KMS-11 (cell line): ENCODE data around the gene LRRC8B.
"Not testable (repeated sequence)": the region's sequence is repeated elsewhere in the genome, so short reads cannot be mapped to it uniquely, and the experiment has no call there.

Source experiments
- H2AFZ ChIP-seq: fragments of 200-600 bp; sonication (generic); 2 replicates; pipeline ENCODE4 v1.6.1; 2016; ENCODE audit warnings: antibody characterized with exemption, mixed run types, low read depth
- H3K27ac ChIP-seq: fragments of 200-600 bp; sonication (generic); 2 replicates; pipeline ENCODE4 v1.6.1; 2016; ENCODE audit warnings: mild to moderate bottlenecking, mixed run types
- H3K27me3 ChIP-seq: fragments of 200-600 bp; sonication (generic); 2 replicates; pipeline ENCODE4 v1.6.1; 2017; ENCODE audit warnings: mild to moderate bottlenecking, low read depth, mixed run types, moderate library complexity; ENCODE audit not compliant: insufficient read depth
- H3K36me3 ChIP-seq: fragments of 200-600 bp; sonication (generic); 2 replicates; pipeline ENCODE4 v1.6.1; 2017; ENCODE audit warnings: mild to moderate bottlenecking, mixed run types; ENCODE audit not compliant: insufficient read depth
- H3K4me1 ChIP-seq: fragments of 200-600 bp; sonication (generic); 2 replicates; pipeline ENCODE4 v1.6.1; 2016; ENCODE audit warnings: mild to moderate bottlenecking, low read depth, mixed run types; ENCODE audit not compliant: poor library complexity, severe bottlenecking
- H3K4me2 ChIP-seq: fragments of 200-600 bp; sonication (generic); 2 replicates; pipeline ENCODE4 v1.7.0; 2016; ENCODE audit warnings: mild to moderate bottlenecking, mixed run types
- H3K4me3 ChIP-seq: fragments of 200-600 bp; sonication (generic); IDR thresholded peaks from 2 replicates; pipeline ENCODE4 v1.6.1; 2017; ENCODE audit warnings: low read depth, low read length, mixed read lengths; ENCODE audit not compliant: insufficient read depth
- H3K79me2 ChIP-seq: fragments of 200-600 bp; sonication (generic); 2 replicates; pipeline ENCODE4 v1.6.1; 2016; ENCODE audit warnings: low read depth, mixed run types; ENCODE audit not compliant: insufficient read depth
- H3K9ac ChIP-seq: fragments of 200-600 bp; sonication (generic); 2 replicates; pipeline ENCODE4 v1.6.1; 2016; ENCODE audit warnings: mild to moderate bottlenecking, mixed run types
- H4K20me1 ChIP-seq: fragments of 200-600 bp; sonication (generic); 2 replicates; pipeline ENCODE4 v1.6.1; 2016; ENCODE audit warnings: mild to moderate bottlenecking, mixed run types; ENCODE audit not compliant: insufficient read depth
- CTCF ChIP-seq: fragments of 200-600 bp; sonication (generic); conservative IDR thresholded peaks from 2 replicates; pipeline ENCODE4 v1.6.1; 2017; ENCODE audit warnings: low read depth, mild to moderate bottlenecking, antibody characterized with exemption, low read length, moderate library complexity, mixed read lengths

LRRC8B gene

GRCh38 chr1:89624314-89624713 lies 99.7 kb downstream of the LRRC8B start:
- Histone ChIP-seq H4K20me1 (no peaks in the 10 kb centered on the region), H3K4me3 (no peak overlapping the region), H2AFZ (no peak overlapping the region), H3K79me2 (no peaks in the 10 kb centered on the region), H3K9ac (no peak overlapping the region), H3K27me3 (no peaks in the 10 kb centered on the region), H3K36me3 (no peaks in the 10 kb centered on the region), H3K27ac (no peak overlapping the region), H3K4me2 (no peak overlapping the region), H3K4me1 (peaks cover 24% of the 10 kb centered on the region)
- no peak for TF ChIP-seq CTCF

GRCh38 chr1:89624715-89625323 lies 100.2 kb downstream of the LRRC8B start:
- TF ChIP-seq CTCF = no peak
- no peak overlapping the region for H3K4me3 ChIP-seq
- no peaks in the 10 kb centered on the region for H3K27me3 ChIP-seq
- H3K4me1 ChIP-seq = peaks cover 29% of the 10 kb centered on the region
- no peaks in the 10 kb centered on the region for H3K36me3 ChIP-seq
- H3K27ac ChIP-seq = no peak overlapping the region
- H3K79me2 ChIP-seq = no peaks in the 10 kb centered on the region
- no peak overlapping the region for H2AFZ ChIP-seq
- no peak overlapping the region for H3K9ac ChIP-seq
- no peak overlapping the region for H3K4me2 ChIP-seq
- H4K20me1 ChIP-seq = no peaks in the 10 kb centered on the region

- Histone ChIP-seq H3K27me3 (no peaks in the 10 kb centered on the region), H3K4me1 (peaks cover 44% of the 10 kb centered on the region), H3K36me3 (no peaks in the 10 kb centered on the region), H4K20me1 (no peaks in the 10 kb centered on the region), H3K27ac (no peak overlapping the region), H3K4me2 (no peak overlapping the region; the same call in 1 of the 2 replicates), H3K9ac (no peak overlapping the region), H2AFZ (no peak overlapping the region), H3K79me2 (no peaks in the 10 kb centered on the region), H3K4me3 (no peak overlapping the region)
- TF ChIP-seq CTCF = no peak
Observed at GRCh38 chr1:89627596-89627962, 103.0 kb downstream of the LRRC8B start.

GRCh38 chr1:89629146-89629545 lies 104.5 kb downstream of the LRRC8B start:
- Histone ChIP-seq H2AFZ (0 out of 2 replicates have a peak overlapping the region, but pooled peaks have one; percentile 22), H3K27me3 (no peaks in the 10 kb centered on the region), H3K9ac (no peak overlapping the region), H3K27ac (peak overlapping the region; percentile 45; the same call in 1 of the 2 replicates), H3K79me2 (0 out of 2 replicates have a peak, but pooled peaks cover 1% of the 10 kb centered on the region), H3K4me3 (no peak overlapping the region), H3K36me3 (no peaks in the 10 kb centered on the region), H3K4me1 (peaks cover 46% of the 10 kb centered on the region), H4K20me1 (no peaks in the 10 kb centered on the region), H3K4me2 (peak overlapping the region; percentile 51)
- no peak for TF ChIP-seq CTCF

GRCh38 chr1:89629600-89629999 lies 105.0 kb downstream of the LRRC8B start:
- Histone ChIP-seq H3K27ac (peak overlapping the region; percentile 45; the same call in 1 of the 2 replicates), H3K4me1 (peaks cover 50% of the 10 kb centered on the region), H3K4me2 (peak overlapping the region; percentile 51; the same call in 1 of the 2 replicates)
- not testable (repeated sequence) for H2AFZ ChIP-seq, H3K27me3 ChIP-seq, H3K9ac ChIP-seq, H3K79me2 ChIP-seq, H3K4me3 ChIP-seq, H3K36me3 ChIP-seq, H4K20me1 ChIP-seq
